Measurements from ENCODE around the gene COL16A1. TPM values are rescaled to one million over a fixed set of nuclear protein-coding genes. Genes with fewer than 3 reads are reported as not detected.

COL16A1 gene
- total RNA-seq, 1 donor from 2014 or later: 5.8 TPM

- DNase-seq: no peak
Observed at GRCh38 chr1:31683997-31684396, 19.8 kb downstream of the COL16A1 start.

DNA sequence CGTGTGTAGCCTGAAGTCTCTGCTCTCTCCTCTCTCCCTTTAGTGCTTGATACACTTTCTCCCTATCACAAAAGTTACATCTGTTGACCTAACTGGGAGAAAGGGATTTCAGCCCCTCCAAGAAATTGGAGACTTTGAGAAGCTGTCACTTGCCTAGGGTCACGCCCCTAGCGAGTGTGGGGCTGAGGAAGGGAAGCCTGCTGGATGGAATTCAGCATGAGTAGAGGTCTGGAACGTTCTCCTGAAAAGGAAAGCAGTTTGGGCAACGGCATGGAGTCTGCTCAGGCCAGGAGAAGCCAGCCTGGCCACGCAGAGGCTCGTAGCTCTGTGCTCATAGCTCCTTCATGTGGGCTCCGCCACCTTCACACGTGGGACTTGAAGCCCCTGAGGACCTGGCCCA lies 22.4 kb downstream of the COL16A1 start:
- no peak for DNase-seq

GRCh38 chr1:31679676-31680230 lies 24.1 kb downstream of the COL16A1 start:
- no peak for DNase-seq

- no peak for DNase-seq
Observed at GRCh38 chr1:31679091-31679490, 24.7 kb downstream of the COL16A1 start.

- no peak for DNase-seq
Observed at GRCh38 chr1:31678681-31679080, 25.1 kb downstream of the COL16A1 start.

DNA sequence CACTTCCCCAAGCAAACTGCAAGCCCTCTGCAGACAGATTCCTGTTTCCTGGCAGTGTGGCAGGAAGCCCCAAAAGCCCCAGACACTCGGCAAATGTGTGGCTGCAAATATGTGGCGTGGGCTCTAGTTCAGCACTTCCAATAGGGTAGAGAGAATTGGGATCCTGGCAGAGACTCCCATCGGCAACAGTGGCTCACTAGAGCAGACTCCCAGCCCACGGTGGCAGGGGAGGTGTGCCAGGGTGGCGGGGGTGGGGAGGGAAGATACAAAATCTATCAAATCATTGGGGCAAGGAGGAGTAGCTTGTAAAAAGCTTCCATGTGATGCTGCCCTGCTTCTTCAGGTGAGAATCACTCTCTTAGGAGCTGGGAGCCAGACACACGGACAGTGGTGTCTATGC lies 25.9 kb downstream of the COL16A1 start:
- no peak for DNase-seq

- DNase-seq: no peak
Observed at GRCh38 chr1:31677401-31677800, 26.4 kb downstream of the COL16A1 start.

DNA sequence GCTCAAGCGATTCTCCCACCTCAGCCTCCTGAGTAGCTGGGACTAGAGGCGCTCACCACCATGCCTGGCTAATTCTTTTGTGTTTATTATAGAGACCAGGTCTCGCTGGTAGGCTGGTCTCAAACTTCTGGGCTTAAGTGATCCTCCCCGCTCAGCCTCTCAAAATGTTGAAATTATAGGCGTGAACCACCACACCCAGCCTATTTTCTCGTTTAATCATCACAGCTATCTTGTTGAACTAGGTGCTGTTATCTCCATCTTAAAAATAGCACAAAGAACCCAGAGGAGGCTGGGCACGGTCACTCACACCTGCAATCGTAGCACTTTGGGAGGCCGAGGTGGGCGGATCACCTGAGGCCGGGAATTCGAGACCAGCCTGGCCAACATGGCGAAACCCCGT lies 28.1 kb downstream of the COL16A1 start:
- DNase-seq: no peak

- DNase-seq: no peak
Observed at GRCh38 chr1:31675161-31675560, 28.7 kb downstream of the COL16A1 start.

DNA sequence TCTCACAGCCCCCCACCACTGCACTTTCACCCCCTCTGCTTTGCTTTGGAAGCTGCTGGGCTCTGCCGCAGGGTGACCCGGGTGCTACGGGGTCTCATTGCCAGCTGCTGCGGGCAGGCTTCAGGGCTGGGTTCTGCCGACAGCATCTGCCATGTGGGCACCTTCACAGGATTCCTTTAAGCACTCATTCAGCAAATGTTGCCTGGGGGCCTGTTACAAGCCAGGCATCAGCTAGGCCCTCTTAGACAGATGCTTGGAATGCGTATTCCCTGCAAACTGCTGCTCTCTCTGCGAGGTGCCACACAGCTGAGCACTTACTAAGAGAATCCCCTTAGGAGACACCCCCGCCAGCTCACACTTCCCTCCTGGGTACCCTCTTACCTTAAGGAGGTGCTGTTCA lies 29.2 kb downstream of the COL16A1 start:
- no peak for DNase-seq

DNA sequence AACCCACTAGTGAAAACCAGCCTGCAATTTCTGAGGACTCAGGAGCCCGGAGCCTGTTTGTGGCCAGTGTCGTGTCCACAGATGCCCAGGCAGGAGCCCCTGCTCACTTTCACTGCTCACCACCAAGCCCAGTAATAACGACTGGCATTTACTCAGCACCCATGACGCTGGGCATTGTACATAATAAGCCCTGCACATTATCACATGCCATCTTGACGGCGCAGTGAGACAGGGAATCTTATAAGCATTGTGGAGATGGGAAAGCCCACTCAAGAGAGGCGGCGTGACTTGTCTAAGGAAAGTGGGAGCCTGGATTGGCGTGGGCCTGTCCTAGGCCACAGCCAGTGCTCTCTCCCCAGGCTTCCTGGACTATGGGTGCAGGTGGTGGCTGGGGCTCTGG lies 30.4 kb downstream of the COL16A1 start:
- DNase-seq: no peak

DNA sequence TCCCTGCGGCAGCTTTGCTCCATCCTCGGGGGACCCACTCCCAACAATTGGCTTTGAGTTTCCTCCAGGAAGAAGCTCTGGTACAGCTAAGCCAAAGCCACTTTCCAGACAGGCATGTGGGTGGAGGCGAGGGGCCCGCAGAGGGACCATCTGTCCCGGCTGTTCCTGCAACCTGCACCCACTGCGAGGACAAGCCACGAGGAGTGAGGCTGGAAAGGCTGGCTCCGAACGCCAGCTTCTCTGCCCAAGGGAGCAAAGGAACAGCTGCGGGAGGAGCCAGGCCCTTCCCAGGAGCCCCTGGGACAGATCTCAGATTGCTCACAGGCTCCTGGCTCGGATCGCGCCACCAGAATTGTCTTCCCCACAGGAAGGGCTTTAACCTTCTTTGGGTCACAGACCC lies 30.8 kb downstream of the COL16A1 start:
- peak; percentile 60 for DNase-seq

DNA sequence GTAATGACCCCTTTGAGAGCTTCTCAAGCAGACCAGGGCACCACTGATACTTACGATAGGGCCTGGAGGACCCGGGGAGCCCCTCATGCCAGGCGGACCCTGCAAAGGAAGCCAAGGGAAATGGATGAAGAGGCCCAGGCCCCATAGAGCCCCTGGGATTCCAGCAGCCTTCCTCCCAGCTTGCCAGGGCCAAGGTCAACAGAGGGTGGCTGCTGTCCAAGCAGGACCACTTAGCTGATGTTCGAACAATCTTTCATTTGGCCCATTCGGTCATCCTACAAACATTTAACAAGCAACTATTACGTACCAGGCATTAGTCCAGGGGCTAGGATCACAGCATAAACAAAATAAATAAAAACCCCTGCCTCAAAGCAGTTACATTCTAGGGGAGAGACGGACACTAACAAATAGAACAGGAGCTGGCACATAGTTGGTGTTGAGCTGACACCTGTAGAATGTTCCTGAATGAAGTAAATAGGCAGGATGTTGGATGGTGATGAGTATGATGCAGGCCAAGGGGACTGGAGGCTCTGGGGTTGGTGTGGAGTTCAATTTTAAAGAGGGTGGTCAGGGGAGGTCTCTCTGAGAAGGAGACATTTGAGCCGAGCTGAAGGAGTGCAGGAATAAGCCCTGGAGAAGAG lies 32.1 kb downstream of the COL16A1 start:
- no peak for DNase-seq

GRCh38 chr1:31671147-31671546 lies 32.7 kb downstream of the COL16A1 start:
- no peak for DNase-seq

- no peak for DNase-seq
Observed at GRCh38 chr1:31670593-31670964, 33.2 kb downstream of the COL16A1 start.

DNA sequence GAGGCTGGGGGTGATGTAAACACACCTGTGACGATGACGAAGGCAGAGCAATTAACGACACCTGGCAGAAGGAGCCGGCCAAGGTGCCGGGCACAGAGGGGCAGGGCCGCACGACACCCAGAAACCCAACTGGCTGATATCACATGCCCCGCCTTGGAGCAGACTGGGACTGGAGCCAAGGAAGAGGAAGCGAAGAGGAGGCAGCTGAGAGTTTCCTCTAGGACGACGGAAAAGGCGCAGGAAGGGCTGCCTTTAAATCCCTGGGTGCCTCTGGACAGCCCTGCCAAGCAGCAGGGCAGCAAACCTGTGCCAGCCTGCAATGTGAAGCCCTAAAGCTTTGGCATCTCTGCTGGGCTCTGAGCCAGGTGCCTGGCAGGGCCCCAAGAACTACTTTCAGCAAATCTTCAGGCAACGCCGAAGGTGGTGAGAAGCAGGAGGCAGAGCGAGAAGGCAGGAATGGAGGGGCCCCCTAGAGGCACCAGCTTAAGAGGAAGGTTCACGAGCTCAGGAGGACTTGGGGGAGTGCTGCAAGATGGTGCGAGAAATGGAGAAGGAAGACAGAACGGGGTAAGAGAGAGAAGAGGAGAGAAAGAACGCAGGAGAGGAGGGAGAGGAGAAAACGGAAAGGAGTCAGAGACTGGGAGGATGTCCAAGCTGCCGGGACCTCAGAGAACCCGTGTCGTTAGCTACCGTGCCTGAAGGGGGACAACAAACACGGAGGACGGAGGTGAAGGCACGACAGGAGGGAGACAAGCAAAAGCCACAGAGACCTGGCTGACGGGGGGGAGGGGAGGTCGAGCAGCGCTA lies 33.8 kb downstream of the COL16A1 start:
- DNase-seq: peak; percentile 76

- DNase-seq: no peak
Observed at GRCh38 chr1:31669433-31669785, 34.4 kb downstream of the COL16A1 start.

DNA sequence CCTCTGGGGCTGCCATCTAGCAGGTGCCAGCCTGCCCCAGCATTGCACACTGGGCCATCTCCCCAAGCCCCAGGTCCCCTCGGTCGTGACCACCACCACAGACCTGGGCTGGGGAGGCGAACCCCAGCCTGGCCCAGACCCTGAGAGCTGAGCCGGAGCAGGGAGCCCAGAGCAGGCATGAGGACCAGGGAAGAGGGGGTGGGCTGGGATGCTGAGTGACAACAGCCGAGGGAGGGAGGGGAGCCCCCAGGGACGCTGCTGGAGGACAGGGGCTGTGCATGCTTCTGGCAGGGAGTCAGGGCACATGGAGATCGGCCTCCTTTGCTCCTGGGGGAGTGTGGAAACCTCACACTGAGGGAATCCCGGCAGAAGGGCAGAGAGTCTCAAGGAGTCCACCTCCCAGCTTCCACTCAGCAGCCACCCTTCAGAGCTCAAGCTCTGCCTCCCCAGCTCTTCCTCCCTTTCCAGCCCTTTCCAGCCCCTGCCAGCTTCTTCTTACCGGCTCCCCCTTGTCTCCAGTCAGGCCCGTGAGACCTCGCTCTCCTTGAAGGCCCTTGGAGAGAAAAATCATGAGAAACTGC lies 35.4 kb downstream of the COL16A1 start:
- no peak for DNase-seq

- no peak for DNase-seq
Observed at GRCh38 chr1:31667065-31667785, 36.6 kb downstream of the COL16A1 start.

GRCh38 chr1:31666263-31666963 lies 37.4 kb downstream of the COL16A1 start:
- DNase-seq: peak; percentile 52

- DNase-seq: no peak
Observed at GRCh38 chr1:31665234-31665878, 38.5 kb downstream of the COL16A1 start.

- DNase-seq: no peak
Observed at GRCh38 chr1:31664528-31664927, 39.3 kb downstream of the COL16A1 start.
